Fibroblast of lung (primary cell): ENCODE measurements around the gene MYO1H.

Experiments
- CTCF ChIP-seq, 2 donors: IDR thresholded peaks in 1 of 2; conservative IDR thresholded peaks in 1 of 2; 1 replicate in 1 of 2; 2 replicates in 1 of 2; pipeline ENCODE4 v1.5.1; 2011 to 2012; ENCODE audit warnings: low read length in 2 of 2, control low read depth in 1 of 2, inconsistent platforms in 1 of 2, low read depth in 1 of 2, mild to moderate bottlenecking in 1 of 2
- EZH2 ChIP-seq: IDR thresholded peaks from 2 replicates; pipeline ENCODE4 v1.5.1; 2012; ENCODE audit warnings: low read length, control low read depth, mild to moderate bottlenecking; ENCODE audit errors: missing control alignments

DNA sequence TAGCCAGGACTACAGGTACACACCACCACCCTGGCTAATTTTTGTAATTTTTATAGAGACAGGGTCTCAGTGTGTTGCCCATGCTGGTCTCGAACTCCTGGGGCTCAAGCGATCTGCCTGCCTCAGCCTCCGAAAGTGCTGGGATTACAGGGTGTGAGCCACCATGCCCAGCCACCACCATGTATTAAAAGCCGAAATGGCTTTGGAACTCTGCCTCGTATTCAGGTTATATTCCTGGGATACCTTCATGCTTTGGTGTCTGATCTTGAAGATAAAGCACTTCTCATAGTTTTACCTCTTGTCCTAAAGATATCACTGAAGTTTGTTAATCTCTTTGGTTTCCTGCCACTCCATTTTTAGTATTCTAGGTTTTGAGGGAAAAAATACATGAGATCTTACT is 47.2 kb downstream of the MYO1H start:
- no peak for TF ChIP-seq CTCF (conservative IDR thresholded peaks at IDR 0.05 in 1 of 2, IDR thresholded peaks at IDR 0.05 in 1 of 2; ENCODE audit: low read depth in 1 of 2, low read length in 2 of 2)
- TF ChIP-seq EZH2: no peak
